ENCODE results near the gene MAN1A2. TPM values are rescaled to one million over a fixed set of nuclear protein-coding genes. Genes with fewer than 3 reads are reported as not detected.

The MAN1A2 gene
- total RNA-seq (2014; rRNA removed), result 18.0 and 21.1 TPM in 2 replicates
- percentile 84 among the genes with signal in this experiment for Bru-seq, nascent RNA
- BruChase-seq, experiment 1, labeled RNA remaining after a 6-hour chase, result percentile 75 among the genes with signal in this experiment
- percentile 80 among the genes with signal in this experiment for BruChase-seq, experiment 2, labeled RNA remaining after a 2-hour chase
- long read RNA-seq, full-length matches to known transcripts, result 17 of 101 reads
- long read RNA-seq, partial matches to known transcripts, result 69 of 101 reads
- long read RNA-seq, other reads (novel, unspliced or antisense), result 15 of 101 reads

- peak within 1 kb of the TSS; percentile 58 for H3K27ac ChIP-seq (ENCODE audit: low read length)
- no peaks in the 10 kb centered on the region for H3K27me3 ChIP-seq (ENCODE audit: low read length)
- H4K20me1 ChIP-seq (ENCODE audit: low read length), result peaks cover 23% of the 10 kb centered on the region
- CTCF ChIA-PET, result no interaction called here
- POLR2A ChIA-PET (ENCODE audit: unreplicated experiment), result interaction anchor here (0.6 to 1.0 kb wide), 8 partner anchors 25 to 498 kb away, joined by 3 to 21 read pairs (median 4); no protein-coding TSS in a partner anchor
- no peaks in the 10 kb centered on the region for H3K36me3 ChIP-seq (ENCODE audit: low read depth, low read length)
- intact Hi-C loops (cut with micrococcal nuclease), result loop anchor here (2.0 to 10.0 kb wide), 4 partner anchors 55 to 560 kb away; partner anchors contain the start of genes GDAP2, TENT5C and WDR3
- no peaks in the 10 kb centered on the region for H3K9me2 ChIP-seq (replicated peaks; ENCODE audit: low read length)
- peak within 1 kb of the TSS; percentile 89 for H2AFZ ChIP-seq (ENCODE audit: low read length)
- DNase-seq (peak; percentile 81), ATAC-seq (peak; percentile 74)
- peak within 1 kb of the TSS; percentile 81 for H3K9ac ChIP-seq (ENCODE audit: low read length)
- H3K4me3 ChIP-seq (ENCODE audit: low read length), result peak within 1 kb of the TSS; percentile 91
- no TSS peak for BruUV-seq (replicated peaks)
- peaks cover 64% of the 10 kb centered on the region for H3K79me2 ChIP-seq (ENCODE audit: low read length)
- H3K4me2 ChIP-seq (ENCODE audit: low read length), result peak within 1 kb of the TSS; percentile 88
- no peaks in the 10 kb centered on the region for H3K9me3 ChIP-seq (ENCODE audit: low read length)
- peaks cover 41% of the 10 kb centered on the region for H3K4me1 ChIP-seq (ENCODE audit: insufficient read depth, low read length)
- H3F3A ChIP-seq (ENCODE audit: low read length, unreplicated experiment), result no peaks in the 10 kb centered on the region
- TF ChIP-seq EZH2phosphoT487 (IDR thresholded peaks at IDR 0.05; ENCODE audit: borderline replicate concordance, low read length) (no peak), CTCF (conservative IDR thresholded peaks at IDR 0.05; ENCODE audit: low read depth, low read length) (no peak), EZH2 (IDR thresholded peaks at IDR 0.05; ENCODE audit: low read length, unreplicated experiment) (no peak)
Observed at GRCh38 chr1:117367046-117368025, at the start of gene MAN1A2. MAN1A2 (plus strand) TSS chr1:117367449; CDS start chr1:117368184, 735 bp downstream.

DNA sequence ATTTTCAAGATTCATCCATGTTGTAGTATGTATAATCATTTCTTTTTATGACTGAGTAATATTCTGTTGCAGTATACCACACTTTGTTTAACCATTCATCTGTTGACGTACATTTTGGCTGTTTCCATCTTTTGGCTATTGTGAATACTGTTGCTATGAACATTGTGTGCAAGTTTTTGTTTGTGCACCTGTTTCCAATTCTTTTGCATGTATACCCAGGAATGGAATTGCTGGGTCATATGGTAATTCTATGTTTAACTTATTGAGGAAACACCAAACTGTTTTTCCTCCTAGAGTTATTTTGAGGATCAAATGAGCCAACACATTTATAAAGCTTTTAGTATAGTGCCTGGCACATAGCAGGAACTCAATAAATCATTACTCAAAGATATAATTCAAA, 49.2 kb upstream of the MAN1A2 start:
- Histone ChIP-seq H3K27me3 (ENCODE audit: low read length) (peaks cover 21% of the 10 kb centered on the region), H3K4me2 (ENCODE audit: low read length) (no peak overlapping the region), H4K20me1 (ENCODE audit: low read length) (no peaks in the 10 kb centered on the region), H3K4me3 (ENCODE audit: low read length) (no peak overlapping the region), H3K79me2 (ENCODE audit: low read length) (no peaks in the 10 kb centered on the region), H3K9me2 (replicated peaks; ENCODE audit: low read length) (no peaks in the 10 kb centered on the region), H2AFZ (ENCODE audit: low read length) (no peak overlapping the region), H3F3A (ENCODE audit: low read length, unreplicated experiment) (no peaks in the 10 kb centered on the region), H3K36me3 (ENCODE audit: low read depth, low read length) (no peaks in the 10 kb centered on the region), H3K9me3 (ENCODE audit: low read length) (no peaks in the 10 kb centered on the region), H3K9ac (ENCODE audit: low read length) (no peak overlapping the region), H3K27ac (ENCODE audit: low read length) (no peak overlapping the region), H3K4me1 (ENCODE audit: insufficient read depth, low read length) (no peaks in the 10 kb centered on the region)
- ATAC-seq (no peak), DNase-seq (no peak)
- BruUV-seq (replicated peaks), result no TSS peak
- ChIA-PET CTCF (no interaction called here), POLR2A (ENCODE audit: unreplicated experiment) (no interaction called here)
- intact Hi-C loops (cut with micrococcal nuclease), result loop anchor here (10.0 kb wide), 1 partner anchor 137 kb away; no protein-coding TSS in a partner anchor
- TF ChIP-seq EZH2 (IDR thresholded peaks at IDR 0.05; ENCODE audit: low read length, unreplicated experiment) (no peak), EZH2phosphoT487 (IDR thresholded peaks at IDR 0.05; ENCODE audit: borderline replicate concordance, low read length) (no peak), CTCF (conservative IDR thresholded peaks at IDR 0.05; ENCODE audit: low read depth, low read length) (no peak)
